GM18499 (cell line): ENCODE measurements around the gene PLA2G15.
A peak's percentile ranks its signal among the peaks of the same experiment; 100 is the strongest.
"Not testable (repeated sequence)": the region's sequence is repeated elsewhere in the genome, so short reads cannot be mapped to it uniquely, and the experiment has no call there.

Experiments used
- ATAC-seq: cut with Tn5 transposase; IDR thresholded peaks from one replicate; pipeline ENCODE4 v1.9.1; 2021; ENCODE audit warnings: moderate number of reproducible peaks; ENCODE audit not compliant: insufficient read depth, unreplicated experiment

The PLA2G15 gene

DNA sequence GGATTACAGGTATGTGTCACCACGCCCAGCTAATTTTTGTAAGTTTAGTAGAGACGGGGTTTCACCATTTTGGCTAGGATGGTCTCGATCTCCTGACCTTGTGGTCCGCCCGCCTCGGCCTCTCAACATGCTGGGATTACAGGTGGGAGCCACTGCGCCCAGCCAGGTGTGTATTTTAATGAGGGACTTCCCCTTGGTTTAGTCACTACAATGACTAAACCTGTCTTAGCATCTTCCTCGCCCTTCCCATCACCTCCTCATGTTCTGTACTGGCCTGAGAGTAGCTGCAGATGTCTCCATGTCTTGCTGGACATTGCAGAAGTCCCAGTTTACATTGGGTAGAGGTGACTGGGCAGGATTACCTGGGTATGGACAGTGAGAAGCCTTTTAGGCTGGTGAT lies 28.7 kb downstream of the PLA2G15 start:
- no peak for ATAC-seq

DNA sequence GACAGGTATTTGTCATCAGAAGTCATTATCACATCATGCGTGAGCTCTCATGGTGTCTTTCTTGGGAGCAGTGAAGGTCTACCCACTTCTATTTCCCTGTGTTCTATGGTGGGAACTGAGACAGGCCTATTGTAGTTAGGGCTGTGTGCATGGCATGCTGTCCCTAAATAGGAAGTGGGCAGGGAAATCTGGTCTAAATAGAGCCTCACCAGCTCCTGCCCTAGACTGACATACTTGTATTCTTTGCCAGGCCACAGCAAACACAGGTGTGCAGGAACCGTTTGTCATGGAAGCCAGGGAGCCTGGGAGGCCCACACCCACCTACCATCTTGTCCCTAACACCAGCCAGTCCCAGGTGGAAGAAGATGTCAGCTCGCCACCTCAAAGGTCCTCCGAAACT lies 29.3 kb downstream of the PLA2G15 start:
- no peak for ATAC-seq

DNA sequence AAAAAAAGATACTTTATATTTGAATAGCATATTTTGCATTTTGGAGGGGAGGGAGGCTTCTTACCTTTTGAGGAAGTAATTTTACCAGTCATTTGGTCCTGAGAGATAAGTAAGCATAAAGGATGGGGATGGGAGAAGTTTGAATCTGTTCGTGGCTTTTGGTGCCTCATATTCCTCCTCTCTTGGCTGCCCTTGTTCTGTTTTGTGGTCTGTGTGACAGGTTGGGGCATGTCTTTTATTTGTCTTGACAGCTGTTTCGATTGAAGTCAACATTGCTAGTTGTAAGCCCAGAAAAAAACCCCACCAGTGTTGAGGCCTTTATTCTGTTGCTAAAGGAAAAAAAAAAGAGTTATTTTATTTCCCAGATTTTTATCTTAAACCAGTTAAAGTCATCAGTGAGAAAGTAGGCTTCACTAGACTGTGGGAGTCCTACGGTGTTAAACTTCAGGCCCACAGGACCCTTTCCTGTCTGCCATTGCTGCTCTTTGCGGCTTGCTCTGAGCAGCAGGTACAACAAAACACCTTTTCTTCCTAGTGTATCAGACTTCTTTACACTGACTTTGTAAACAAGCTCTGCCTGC lies 30.5 kb downstream of the PLA2G15 start:
- no peak for ATAC-seq

DNA sequence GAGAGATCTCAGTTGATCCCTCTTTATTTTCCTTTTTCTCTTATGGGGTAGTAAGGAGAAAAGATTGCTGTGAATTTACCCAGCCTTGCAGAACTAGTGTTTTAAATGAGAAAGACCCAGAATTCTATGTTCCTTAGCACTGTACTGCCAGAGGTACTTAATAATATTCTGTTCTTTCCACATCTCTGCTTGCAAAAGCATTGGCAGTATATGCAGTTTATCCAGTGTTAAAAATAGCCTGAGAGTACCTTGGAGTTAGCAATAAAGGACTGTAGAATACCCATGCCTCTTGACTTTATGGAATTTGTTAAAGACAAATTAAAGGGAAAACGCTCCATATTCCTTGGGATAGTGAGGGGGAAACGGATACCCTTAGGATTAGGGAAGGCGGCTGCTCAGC lies 31.1 kb downstream of the PLA2G15 start:
- no peak for ATAC-seq

DNA sequence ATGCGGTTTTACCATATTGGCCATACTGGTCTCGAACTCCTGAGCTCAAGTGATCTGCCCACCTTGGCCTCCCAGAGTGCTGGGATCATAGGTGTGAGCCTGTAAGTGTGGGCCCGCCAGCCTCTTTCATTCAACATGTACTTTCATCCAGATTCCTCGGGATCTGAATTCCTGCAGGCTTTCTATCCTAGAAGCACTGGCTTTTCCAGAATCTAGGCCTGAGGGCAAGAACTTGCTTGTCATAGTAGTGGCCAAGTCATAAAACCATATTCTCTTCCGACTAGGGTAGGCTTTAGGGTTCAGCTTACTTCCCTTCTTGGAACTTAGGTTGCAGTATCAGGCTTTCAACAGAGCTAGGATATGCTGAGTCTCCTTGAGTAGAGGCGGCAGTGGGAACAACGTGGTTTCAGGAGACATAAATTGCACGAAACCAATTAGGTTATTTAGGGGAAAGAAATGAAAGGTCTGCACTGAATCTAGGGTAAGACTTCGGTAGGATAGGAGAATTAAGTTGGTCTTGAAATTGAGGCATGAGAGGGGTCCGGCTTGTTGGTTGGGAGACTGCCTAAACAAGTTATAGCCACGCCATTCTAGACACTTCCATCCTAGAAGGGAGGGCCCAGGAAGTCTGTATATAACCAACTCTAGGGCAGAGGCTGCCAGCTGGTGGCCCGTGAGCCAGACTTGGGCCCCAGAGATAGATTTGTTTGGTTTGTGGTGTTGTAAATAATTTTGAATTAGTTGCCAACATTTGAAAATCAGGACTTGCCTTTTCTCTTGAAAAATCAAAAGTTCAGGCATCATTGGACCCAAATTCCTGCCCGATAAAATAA lies 34.8 kb downstream of the PLA2G15 start:
- no peak for ATAC-seq

DNA sequence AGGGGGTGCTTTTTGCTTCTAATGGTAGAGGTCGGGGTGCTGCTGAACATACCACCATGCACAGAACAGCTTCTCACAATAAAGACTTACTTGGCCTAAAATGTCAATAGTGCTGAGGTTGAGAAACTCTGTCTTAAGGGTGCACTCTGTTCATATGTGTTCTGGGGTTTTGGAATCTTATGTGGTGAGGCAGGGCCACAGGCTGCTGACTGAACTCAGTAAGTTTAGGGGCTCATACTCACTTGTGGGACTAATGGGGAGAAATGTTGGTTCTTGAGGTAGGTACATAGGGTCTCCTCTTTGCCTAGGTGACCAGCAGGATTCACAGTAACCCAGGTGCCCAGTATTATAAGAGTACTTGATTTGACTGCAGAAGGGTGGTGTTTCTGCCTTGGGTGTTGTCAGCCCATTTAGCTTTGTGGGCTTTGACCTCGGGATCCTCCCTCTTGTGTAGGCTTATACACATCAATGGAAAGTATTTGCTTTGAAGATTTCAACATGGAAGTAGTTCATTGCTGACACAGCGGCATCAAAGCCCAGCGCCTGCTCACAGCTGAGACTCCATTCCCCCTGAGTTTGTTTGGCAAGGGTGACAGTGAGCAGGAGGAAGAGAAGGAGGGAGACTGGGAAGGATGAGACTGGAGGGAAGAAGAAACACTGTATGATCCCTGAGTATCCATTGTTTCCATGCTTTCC lies 36.3 kb downstream of the PLA2G15 start:
- ATAC-seq: no peak

DNA sequence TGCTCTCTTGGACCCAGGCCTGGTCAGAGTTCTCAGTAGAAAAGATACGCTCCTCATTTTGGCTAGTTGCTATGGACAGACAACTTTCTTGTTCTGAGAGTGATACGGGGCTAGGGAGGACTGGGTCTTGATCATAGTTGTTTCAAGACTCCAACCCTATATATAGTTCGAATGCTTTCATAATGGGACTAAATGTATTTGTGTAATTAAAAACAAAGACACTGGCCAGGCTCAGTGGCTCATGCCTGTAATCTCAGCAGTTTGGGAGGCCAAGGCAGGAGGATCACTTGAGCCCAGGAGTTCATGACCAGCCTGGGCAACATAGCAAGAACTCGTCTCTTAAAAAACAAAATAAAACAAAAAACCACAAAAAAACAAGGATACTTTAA lies 36.9 kb downstream of the PLA2G15 start:
- no peak for ATAC-seq

DNA sequence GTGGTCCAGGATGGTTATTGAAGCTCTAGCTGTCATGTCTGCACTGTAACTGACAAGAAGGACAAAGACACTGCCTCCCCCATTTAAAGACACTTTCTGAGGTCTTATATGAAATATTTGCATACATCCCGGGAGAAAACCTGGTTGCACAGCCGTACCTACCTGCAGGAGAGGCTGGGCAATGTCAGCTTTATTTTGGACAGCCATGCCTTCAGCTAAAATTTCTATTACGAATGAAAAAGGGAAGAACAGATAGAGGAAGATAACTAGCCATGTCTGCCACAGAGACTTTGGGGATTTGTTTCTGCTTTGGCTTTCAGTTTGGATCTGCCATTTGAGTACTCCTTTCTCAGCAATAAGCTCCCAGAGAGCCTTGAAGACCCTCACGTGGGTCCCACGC lies 38.2 kb downstream of the PLA2G15 start:
- no peak for ATAC-seq

DNA sequence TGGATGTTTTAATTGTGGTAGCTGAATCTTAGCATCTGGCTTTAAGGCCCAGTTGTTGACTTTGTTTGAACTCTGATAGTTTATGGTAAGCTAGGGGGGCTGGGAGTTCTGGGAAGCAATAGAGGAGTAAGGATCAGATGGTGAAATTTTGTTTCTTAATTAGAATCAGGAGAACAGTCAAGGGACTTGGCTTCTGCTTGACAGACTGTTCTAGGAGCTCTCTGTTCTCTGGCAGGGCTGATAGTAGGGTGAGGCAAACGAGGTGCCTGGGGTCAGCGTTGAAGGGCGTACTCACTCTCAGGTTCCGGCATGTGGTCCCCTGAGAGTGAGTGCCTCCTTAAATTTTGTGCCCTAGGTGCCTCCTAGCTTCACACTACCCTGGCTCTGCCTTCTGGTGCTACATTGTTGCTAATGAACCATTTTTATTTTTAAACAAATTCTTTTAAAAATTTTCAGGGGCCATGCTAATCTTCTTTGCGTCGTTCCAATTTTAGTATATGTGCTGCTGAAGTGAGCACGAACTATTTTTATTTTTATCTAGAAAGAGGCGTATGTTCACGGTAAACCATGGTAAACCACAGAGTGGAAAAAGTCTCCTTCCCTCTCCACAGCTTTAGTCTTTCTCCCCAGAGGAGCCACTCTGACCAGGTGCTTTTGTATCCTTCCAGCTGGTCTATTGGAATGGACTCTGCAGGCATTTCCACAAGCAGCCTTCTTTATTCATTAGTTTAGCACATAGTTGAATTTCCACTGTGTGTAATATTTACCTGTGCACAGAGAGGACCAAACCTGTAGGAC lies 38.8 kb downstream of the PLA2G15 start:
- no peak for ATAC-seq

DNA sequence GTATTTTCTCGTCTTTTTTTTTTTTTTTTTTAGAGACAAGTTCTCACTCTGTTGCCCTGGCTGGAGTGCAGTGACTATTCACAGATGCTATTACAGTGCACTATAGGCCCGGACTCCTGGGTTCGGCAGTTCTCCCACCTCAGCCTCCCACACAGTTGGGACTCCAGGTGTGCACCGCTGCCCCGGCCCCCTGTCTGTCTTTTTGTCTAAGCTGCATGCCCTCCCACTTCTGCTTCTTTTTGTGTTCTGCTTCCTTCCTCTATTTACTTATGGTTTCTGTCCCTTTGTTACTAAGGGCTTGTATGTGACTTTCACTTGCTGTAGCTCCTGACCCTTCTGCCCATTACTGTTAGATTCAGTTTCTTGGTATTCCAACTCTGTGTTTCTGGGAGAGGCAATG lies 39.7 kb downstream of the PLA2G15 start:
- ATAC-seq: no peak

DNA sequence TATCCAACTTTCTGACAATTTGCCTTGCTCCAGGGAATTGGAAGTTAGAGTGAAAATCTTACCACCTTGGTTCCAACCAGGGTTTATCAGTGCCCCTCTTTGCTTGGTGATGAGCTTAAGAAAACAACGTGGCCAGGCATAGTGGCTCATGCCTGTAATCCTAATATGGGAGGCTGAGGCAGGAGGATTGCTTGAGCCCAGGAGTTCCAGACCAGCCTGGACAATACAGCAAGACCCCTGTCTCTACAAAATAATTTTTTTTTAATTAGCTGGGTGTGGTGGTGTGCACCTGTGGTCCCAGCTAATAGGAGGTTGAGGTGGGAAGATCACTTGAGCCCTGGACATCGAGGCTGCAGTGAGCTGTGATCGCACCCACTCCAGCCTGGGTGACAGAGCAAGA lies 40.5 kb downstream of the PLA2G15 start:
- no peak for ATAC-seq

DNA sequence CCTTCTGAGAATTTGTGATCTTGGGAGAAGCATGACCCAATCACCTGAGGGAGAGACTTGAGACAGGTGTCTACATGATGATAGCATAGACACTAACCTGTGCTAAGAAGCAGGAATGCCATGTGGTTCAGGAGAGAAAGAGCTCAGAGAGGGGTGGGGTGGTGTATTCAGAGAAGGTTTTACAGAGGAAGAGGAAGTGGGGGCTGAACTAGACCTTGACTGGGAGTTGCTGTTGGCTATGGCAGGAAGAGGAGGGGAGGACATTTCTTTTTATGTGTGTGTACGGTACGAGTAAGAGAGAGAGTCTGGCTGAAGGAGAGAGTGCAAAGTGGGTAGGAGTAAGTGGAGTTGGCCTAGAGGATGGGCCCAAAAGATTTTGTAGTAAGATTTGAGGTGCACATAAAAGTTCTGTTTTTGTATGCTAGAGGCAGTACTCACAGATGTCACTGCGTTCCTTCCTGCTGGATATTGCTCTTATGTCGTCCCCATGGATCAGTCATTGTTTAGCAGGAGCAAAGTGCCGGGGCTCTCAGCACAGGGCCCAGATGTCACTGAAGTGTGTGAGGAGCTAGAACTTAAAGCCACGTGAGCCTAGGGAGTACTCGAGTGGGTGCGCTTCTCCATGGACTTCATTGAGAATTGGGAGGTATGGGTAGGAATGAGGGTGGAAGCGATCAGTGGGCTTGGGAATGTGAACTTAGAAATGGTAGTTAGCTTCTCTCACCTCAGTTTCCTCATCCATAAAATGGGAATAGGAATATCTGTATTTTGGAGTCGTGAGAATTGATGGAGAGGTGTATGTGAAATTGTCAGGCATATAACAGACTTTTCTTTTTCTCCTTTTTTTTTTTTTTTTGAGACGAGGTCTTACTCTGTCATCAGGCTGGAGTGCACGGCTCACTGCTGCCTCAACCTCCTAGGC lies 41.2 kb downstream of the PLA2G15 start:
- ATAC-seq: no peak

DNA sequence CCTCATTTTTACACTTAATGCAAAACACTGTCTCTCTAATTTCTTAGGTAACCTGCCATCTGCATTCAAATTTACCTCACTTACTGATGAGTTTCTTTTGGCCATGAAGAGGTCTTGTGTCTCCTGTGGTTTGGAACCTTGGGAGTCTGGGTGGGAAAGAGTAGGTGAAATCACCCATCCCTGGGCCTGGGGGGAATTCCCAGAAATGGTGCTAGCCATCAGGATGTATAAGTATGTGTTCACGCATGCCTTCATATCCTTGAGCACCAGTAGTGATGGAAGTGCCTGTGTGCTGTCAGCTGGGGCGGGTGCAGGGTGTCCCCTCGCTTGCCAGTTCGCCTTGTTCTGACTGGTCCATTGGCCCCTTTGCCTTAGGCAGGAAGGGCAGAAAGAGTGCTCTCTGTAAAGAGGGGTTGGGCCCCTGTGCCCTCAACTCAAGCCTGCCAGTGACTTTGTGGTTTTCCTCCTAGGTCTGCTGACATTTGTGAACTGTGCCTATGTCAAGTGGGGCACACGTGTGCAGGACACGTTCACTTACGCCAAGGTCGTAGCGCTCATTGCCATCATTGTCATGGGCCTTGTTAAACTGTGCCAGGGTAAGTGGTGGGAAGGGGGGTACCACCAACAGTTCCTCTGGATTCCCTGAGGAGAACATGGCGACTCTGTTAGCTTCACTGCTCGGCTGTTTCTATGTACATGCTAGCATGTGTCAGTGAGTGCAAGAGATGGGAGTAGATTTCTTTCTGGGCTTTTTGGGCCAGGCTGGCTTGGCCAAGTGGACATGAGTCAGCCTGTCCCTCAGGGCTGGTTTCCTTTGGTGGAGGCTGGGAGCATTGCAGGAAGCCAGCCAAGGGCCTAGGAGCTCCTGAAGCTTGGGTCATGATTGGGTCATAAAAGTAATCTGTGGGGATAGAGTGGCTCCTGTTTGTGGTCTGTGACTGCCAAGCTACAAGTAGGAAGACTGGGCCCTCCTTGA lies 42.4 kb downstream of the PLA2G15 start:
- no peak for ATAC-seq

DNA sequence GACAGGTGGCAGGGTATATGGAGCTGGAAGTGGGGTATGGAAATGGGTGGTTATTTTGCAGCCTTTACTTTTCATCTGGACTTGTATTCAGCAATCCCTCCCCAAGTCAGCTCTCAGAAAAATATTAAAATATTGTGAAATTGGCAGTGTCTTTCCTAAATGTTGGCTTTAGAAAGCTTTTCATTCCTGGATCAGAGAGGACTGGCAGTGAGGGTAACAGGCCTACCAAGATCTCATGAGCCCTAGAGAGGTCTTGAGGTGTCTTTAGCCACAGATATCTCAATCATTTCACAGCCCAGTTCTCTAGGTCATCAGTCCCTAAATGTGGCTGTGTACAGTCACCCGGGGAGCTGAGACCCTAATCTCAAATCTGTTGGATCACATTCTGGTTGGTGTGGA lies 43.1 kb downstream of the PLA2G15 start:
- ATAC-seq: no peak

DNA sequence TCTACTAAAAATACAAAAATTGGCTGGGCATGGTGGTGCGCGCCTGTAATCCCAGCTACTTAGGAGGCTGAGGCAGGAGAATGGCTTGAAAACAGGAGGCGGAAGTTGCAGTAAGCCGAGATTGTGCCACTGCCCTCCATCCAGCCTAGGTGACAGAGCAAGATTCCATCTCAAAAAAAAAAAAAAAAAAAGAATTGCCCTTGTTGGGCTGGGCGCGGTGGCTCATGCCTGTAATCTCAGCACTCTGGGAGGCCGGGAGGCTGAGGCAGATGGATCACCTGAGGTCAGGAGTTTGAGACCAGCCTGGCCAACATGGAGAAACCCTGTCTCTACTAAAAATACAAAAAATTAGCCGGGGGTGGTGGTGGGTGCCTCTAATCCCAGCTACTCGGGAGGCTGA lies 43.6 kb downstream of the PLA2G15 start:
- ATAC-seq: not testable (repeated sequence)

DNA sequence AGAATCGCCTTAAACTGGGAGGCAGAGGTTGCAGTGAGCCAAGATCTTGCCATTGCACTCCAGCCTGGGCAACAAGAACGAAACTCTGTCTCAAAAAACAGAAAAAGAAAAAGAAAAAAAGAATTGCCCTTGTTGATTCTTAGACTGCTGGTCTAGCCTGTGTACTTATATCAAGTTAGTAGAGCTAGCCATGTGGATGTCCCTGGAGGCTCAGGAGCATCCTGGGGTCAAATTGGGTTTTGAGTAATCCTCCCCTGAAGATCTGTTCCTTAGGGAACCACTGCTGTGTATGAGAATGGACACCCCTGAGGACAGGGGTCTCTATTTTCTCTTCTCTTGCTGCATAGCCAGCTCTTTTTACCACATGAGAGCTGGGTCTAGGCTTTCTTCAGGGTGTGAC lies 44.0 kb downstream of the PLA2G15 start:
- ATAC-seq: no peak

DNA sequence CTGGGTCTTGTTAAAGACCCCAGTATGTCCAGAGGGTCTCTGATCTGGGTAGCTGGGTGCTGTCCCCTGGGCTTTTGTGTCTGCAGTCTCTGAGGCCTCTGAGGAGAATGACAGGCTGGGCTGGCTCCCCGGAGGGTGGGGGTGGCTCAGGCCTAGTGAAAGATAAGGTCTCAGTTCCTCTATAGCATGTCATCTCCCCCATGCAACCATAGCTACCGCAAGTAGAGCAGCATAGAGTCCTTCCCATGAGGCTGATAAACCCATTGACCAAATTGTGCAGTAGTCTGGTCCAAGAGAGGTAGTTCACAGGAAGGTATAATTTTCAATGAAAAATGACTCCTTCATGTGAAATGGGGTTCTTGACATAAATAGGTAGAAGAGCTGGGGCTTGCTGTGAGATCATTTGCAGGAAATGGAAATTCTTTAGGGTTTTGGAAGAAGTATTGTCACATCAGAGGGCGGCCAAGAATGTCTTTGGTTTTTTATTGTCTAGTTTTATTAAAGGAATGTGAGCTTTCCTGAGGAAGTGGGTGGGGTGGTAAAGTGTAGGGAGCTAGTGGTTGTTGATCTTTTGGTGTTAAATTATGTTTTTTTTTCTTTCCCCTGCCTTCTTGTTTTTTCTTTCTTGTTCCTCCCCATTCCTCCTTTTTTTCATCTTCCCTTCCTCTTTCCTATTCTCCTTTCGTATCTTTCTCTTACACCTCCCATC lies 44.6 kb downstream of the PLA2G15 start:
- peak; percentile 78 for ATAC-seq

DNA sequence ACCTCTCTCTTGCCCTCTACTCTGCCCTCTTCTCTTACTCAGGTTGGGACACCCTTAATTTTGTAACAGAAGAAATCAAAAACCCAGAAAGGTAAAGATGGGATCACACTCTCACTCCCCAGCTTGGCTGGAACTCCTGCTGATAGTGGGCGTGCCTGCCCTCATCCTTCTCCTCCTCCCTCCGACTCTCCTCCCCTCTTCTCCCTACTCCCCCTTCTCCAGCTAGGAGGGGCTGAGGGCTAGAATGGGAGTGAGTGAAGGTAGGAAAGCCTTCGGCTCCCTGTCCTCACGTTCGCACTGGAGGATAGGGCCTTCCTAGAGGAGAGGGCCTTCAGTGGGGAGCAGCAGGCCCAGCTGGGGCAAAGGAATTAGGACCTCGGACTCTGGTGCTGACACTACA lies 45.3 kb downstream of the PLA2G15 start:
- ATAC-seq: no peak
